ENCODE data around the gene LAMA2.

DNA sequence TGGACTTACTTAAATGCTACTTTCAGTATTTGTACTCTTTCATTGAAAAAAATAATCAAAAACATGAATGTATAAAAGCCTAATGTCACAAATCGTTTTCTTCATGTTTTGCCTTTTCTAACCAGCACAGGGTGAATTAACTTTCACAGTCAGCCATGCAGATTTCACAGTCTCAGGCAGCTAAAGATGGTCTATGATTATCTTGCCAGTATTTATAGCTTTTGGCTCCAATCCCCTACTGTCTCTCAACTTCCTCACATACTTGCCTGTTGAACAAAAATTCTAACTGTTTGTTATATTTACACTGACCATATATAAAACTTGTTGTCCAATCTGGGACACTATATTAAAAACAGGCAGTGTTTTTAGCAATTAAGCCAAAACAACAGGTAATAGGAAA is 468.9 kb downstream of the LAMA2 start:
- TF ChIP-seq EZH2 (IDR thresholded peaks at IDR 0.05) (no peak), POLR2AphosphoS5 (IDR thresholded peaks at IDR 0.05; ENCODE audit: borderline replicate concordance, low read depth, low read length) (no peak)

Data from SK-N-MC (cell line).